Nephron (organoid): ENCODE data around the gene TRMU.

Experiments
- H3K27ac Mint-ChIP-seq, 3 experiments: 2 replicates each; pipeline ENCODE4 v1.8.0; 2020; ENCODE audit warnings: mixed read lengths in 3 of 3, mild to moderate bottlenecking in 2 of 3, moderate library complexity in 1 of 3
- H3K27me3 Mint-ChIP-seq: 2 replicates; pipeline ENCODE4 v1.8.0; 2021; ENCODE audit warnings: low read depth, mild to moderate bottlenecking, moderate library complexity, mixed read lengths
- H3K36me3 Mint-ChIP-seq: 2 replicates; pipeline ENCODE4 v1.8.0; 2020; ENCODE audit warnings: low read depth, mixed read lengths
- H3K4me1 Mint-ChIP-seq: 2 replicates; pipeline ENCODE4 v1.8.0; 2020; ENCODE audit warnings: mixed read lengths
- H3K4me3 Mint-ChIP-seq, 3 experiments: 2 replicates each; pipeline ENCODE4 v1.8.0; 2020; ENCODE audit warnings: mild to moderate bottlenecking in 3 of 3, mixed read lengths in 3 of 3, moderate library complexity in 2 of 3
- H3K9me3 Mint-ChIP-seq: 2 replicates; pipeline ENCODE4 v1.8.0; 2020; ENCODE audit warnings: mixed read lengths
- TF ChIP-seq, protein P1 (sequence below), 3 experiments: fragments of 200-600 bp; sonication (generic); IDR thresholded peaks; one replicate each; pipeline ENCODE4 v1.5.0; 2021; ENCODE audit warnings: antibody characterized with exemption in 3 of 3; ENCODE audit not compliant: unreplicated experiment in 3 of 3

Gene TRMU

DNA sequence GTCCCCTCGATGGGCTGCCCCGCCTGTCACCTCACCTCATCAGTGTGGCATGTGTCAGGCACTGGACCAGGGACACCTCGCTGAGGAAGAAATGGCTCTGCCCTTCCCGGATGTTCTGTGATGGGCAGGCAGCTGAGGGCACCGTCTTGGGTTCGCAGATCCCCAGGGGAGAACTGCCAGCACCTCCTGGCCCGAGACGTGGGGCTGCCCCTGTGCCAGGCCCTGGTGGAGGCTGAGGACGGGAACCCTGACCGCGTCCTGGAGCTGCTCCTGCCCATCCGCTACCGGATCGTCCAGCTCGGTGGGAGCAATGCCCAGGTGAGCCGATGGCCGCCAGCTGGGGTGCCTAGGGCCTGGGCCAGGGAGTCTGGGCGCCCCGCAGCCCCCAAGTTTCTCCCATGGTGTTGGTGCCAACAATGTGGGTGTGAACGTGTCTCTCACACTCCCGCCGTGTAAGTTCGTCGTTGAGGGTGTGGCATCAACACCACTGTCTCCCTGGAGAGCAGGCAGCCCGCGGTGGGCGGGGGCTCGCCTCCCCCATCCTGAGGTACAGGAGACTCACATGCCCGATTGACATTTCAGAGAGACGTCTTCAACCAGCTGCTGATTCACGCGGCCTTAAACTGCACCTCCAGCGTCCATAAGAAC lies 46.1 kb upstream of the TRMU start:
- H3K4me3 Mint-ChIP-seq = no peak overlapping the region
- H3K9me3 Mint-ChIP-seq = no peaks in the 10 kb centered on the region
- TF ChIP-seq, protein P1, sequence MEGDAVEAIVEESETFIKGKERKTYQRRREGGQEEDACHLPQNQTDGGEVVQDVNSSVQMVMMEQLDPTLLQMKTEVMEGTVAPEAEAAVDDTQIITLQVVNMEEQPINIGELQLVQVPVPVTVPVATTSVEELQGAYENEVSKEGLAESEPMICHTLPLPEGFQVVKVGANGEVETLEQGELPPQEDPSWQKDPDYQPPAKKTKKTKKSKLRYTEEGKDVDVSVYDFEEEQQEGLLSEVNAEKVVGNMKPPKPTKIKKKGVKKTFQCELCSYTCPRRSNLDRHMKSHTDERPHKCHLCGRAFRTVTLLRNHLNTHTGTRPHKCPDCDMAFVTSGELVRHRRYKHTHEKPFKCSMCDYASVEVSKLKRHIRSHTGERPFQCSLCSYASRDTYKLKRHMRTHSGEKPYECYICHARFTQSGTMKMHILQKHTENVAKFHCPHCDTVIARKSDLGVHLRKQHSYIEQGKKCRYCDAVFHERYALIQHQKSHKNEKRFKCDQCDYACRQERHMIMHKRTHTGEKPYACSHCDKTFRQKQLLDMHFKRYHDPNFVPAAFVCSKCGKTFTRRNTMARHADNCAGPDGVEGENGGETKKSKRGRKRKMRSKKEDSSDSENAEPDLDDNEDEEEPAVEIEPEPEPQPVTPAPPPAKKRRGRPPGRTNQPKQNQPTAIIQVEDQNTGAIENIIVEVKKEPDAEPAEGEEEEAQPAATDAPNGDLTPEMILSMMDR (IDR thresholded peaks at IDR 0.05; ENCODE audit: unreplicated experiment in 3 of 3) = no peak
- H3K27ac Mint-ChIP-seq = no peak overlapping the region
- peaks cover 40% of the 10 kb centered on the region for H3K36me3 Mint-ChIP-seq
- H3K4me1 Mint-ChIP-seq = no peaks in the 10 kb centered on the region
- H3K27me3 Mint-ChIP-seq = peaks cover 9% of the 10 kb centered on the region

DNA sequence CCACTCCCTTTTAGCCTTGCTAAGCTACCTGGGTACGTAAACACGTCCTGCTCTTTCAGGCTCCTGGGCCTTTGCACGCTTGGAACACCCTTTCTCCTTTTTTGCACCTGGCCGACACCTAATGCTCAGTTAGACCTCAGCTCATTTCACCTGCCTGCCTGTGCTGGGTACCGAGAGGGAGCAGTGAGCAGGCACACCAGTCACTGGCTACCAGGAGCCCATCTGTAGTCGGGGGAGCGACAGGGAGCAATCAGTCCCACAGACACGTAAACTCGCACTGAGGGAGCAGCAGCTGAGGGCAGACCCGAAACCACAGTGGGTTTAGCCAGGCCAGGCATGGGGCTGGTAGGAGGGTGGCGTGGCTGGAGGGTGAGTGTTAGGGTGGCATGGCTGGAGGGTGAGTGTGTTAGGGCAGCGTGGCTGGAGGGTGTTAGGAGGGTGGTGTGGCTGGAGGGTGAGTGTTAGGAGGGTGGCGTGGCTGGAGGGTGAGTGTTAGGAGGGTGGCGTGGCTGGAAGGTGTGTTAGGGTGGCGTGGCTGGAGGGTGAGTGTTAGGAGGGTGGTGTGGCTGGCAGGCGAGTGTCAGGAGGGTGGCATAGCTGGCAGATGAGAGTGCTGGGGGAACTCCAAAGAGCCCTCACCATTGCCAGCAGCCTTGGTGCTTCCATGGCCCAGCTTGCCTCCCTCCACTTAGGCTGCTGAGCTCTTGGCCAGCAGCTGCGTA lies 45.2 kb upstream of the TRMU start:
- no peaks in the 10 kb centered on the region for H3K9me3 Mint-ChIP-seq

DNA sequence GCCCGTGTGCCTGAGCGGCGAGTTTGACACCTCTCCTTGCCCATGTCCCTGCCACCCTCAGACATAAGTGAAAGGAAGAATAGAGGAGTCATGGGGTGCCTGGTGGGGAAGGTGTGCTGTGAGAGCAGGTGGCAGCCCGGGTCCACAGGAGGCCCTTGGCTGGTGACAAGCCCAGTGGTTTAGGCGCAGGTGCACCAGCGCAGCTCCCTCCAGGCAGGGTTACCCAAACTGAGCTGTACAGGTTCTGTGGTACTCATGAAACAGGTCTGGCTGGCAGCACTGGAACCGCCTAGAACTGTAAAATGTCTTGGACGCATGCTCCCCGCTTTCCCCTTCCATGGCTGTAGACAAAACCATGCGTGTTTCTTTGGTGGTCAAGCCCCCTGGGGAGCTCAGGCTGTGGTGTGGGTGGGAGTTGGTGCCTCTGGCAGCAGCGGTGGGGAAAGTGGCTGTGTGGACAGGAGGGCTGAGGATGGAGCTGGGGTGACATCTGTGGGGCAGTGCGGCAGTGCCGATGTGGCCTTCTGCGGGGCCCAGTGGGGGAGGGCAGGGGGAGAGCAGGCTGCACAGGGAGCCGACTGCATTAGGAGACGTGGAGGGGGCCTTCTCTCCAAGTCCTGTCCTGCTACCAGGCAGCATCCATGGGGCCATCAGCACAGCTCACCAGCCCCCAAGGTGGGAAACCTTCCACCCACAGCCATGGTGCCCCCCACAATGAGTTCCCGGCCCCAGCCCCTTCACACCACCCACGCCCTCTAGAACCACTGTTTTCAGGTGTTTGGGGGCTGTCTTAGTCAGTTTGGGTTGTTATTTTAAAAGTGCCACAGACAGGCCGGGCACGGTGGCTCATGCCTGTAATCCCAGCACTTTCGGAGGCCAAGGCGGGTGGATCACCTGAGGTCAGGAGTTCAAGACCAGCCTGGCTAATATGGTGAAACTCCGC lies 44.4 kb upstream of the TRMU start:
- H3K36me3 Mint-ChIP-seq = peaks cover 28% of the 10 kb centered on the region
- peaks cover 4% of the 10 kb centered on the region for H3K4me1 Mint-ChIP-seq
- H3K27me3 Mint-ChIP-seq = peaks cover 11% of the 10 kb centered on the region
- no peak overlapping the region for H3K4me3 Mint-ChIP-seq
- H3K9me3 Mint-ChIP-seq = no peaks in the 10 kb centered on the region
- H3K27ac Mint-ChIP-seq = no peak overlapping the region
- TF ChIP-seq, protein P1 (IDR thresholded peaks at IDR 0.05; ENCODE audit: unreplicated experiment in 3 of 3) = no peak

More for the DNA sequence above, 45.2 kb upstream of the TRMU start:
- Mint-ChIP-seq H3K36me3 (peaks cover 35% of the 10 kb centered on the region), H3K27me3 (peaks cover 9% of the 10 kb centered on the region), H3K4me3 (no peak overlapping the region), H3K4me1 (no peaks in the 10 kb centered on the region), H3K27ac (no peak overlapping the region)
- TF ChIP-seq, protein P1 (IDR thresholded peaks at IDR 0.05; ENCODE audit: unreplicated experiment in 3 of 3) = no peak

DNA sequence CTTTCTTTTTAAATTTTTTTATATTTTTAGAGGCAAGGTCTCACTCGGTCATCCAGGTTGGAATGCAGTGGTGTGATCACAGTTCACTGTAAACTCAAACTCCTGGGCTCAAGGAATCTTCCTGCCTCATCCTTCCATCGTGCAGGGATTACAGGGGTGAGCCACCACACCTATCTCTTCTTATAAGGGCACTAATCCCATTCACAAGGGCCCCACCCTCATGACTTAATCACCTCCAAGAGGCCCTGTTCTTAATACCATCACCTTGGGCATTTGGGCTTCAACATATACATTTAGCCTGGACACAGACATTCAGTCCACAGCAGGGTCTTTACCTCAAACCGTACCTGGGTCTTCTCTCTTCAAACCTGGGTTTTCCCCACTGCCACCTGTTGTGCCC lies 43.3 kb upstream of the TRMU start:
- Mint-ChIP-seq H3K9me3 (no peaks in the 10 kb centered on the region), H3K27me3 (peaks cover 11% of the 10 kb centered on the region), H3K27ac (no peak overlapping the region), H3K4me1 (peaks cover 10% of the 10 kb centered on the region), H3K36me3 (peaks cover 25% of the 10 kb centered on the region), H3K4me3 (no peak overlapping the region)
- TF ChIP-seq, protein P1 (IDR thresholded peaks at IDR 0.05; ENCODE audit: unreplicated experiment in 3 of 3) = no peak

DNA sequence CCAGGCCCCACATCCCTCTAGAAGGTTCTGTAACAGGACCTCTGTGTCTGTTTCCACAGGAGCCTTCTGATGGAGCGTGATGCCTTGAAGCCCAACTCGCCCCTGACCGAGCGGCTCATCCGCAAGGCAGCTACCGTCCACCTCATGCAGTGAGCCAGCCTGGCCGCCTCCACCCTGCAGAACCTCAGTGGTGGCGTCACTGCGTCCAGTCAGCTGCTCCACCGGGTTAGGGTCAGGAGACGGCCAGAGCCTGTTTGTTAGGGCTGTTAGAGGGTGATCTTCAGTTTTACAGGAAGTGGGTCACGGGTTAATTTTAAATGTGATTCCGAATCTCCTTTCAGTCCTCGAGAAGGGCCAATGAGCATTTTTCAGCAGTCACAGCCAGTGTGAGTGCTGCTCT lies 42.8 kb upstream of the TRMU start:
- H3K4me1 Mint-ChIP-seq = peaks cover 15% of the 10 kb centered on the region
- TF ChIP-seq, protein P1 (IDR thresholded peaks at IDR 0.05; ENCODE audit: unreplicated experiment in 3 of 3) = no peak
- peak overlapping the region in 1 of 3 experiments; percentile 35 for H3K27ac Mint-ChIP-seq
- H3K27me3 Mint-ChIP-seq = peaks cover 11% of the 10 kb centered on the region
- no peaks in the 10 kb centered on the region for H3K9me3 Mint-ChIP-seq
- H3K36me3 Mint-ChIP-seq = peaks cover 19% of the 10 kb centered on the region
- H3K4me3 Mint-ChIP-seq = no peak overlapping the region
